K562 (cell line): ENCODE measurements around the gene HMX1. TPM values are rescaled to one million over a fixed set of nuclear protein-coding genes. Genes with fewer than 3 reads are reported as not detected.

Experiments
- ATAC-seq: fragments of 200-7000 bp; cut with Tn5 transposase; 3 replicates; pipeline ENCODE4 v1.9.1; 2020; ENCODE audit warnings: moderate library complexity
- BruUV-seq: library from RNA; stranded (reverse); fragments of 400-500 nt; replicated peaks from 2 replicates; lab custom pipeline; 2021; lab: Mats Ljungman, UMichigan
- CTCF ChIA-PET: fragments of 300-600 bp; formaldehyde crosslinking; extraction: SDS; loops from one replicate; lab custom pipeline; 2021; ENCODE audit warnings: low intra/inter-chr PET ratio; lab: Yijun Ruan, JAX
- POLR2A ChIA-PET: fragments of 300-600, 350-650 bp; sonication (Branson Sonifier 250); formaldehyde crosslinking; extraction: SDS; loops from one replicate; lab custom pipeline; 2021; ENCODE audit warnings: antibody characterized with exemption, inconsistent platforms; lab: Yijun Ruan, JAX
- DNase-seq, 4 experiments: peaks; one replicate each; pipeline versions ENCODE4 v3.0.0 to v3.0.0-alpha.2; 2011 to 2018; ENCODE audit warnings: low spot score in 3 of 4, mixed read lengths in 3 of 4; ENCODE audit errors: extremely low read depth in 1 of 4
- FAIRE-seq: peaks from 2 replicates; lab custom pipeline; 2011; peaks lifted over from hg19 to GRCh38; lab: Jason Lieb, UNC
- H2AFZ ChIP-seq: 2 replicates; pipeline ENCODE4 v1.6.0; 2011; ENCODE audit warnings: low read depth, low read length, control low read depth, inconsistent platforms
- H3K27ac ChIP-seq: fragments of 200-600 bp; 3 replicates; pipeline ENCODE4 v1.8.0; 2011; ENCODE audit warnings: low read depth, mild to moderate bottlenecking, control low read depth, inconsistent platforms, low read length, moderate library complexity, mixed read lengths; ENCODE audit errors: extremely low read depth
- H3K27me3 ChIP-seq, 2 experiments: fragments of 300-600 bp in 1 of 2; 2 replicates in 1 of 2; 3 replicates in 1 of 2; pipeline versions ENCODE4 v1.6.0 to v1.8.0; 2011; ENCODE audit warnings: inconsistent platforms in 2 of 2, low read length in 2 of 2, mild to moderate bottlenecking in 1 of 2, mixed read lengths in 1 of 2, moderate library complexity in 1 of 2; ENCODE audit not compliant: control insufficient read depth in 2 of 2, insufficient read depth in 2 of 2
- H3K36me3 ChIP-seq: fragments of 300-600 bp; 3 replicates; pipeline ENCODE4 v1.8.0; 2011; ENCODE audit warnings: mild to moderate bottlenecking, low read length, inconsistent platforms; ENCODE audit not compliant: control insufficient read depth, insufficient read depth
- H3K4me1 ChIP-seq, 2 experiments: fragments of 200-600 bp in 1 of 2; replicated peaks in 1 of 2; 2 replicates in 1 of 2; 3 replicates in 1 of 2; pipeline versions ENCODE4 v1.5.1 to v1.8.0; 2011; ENCODE audit warnings: inconsistent platforms in 2 of 2, low read length in 2 of 2, mild to moderate bottlenecking in 1 of 2, mixed read lengths in 1 of 2, moderate library complexity in 1 of 2; ENCODE audit not compliant: control insufficient read depth in 2 of 2, insufficient read depth in 2 of 2
- H3K4me2 ChIP-seq: 2 replicates; pipeline ENCODE4 v1.6.1; 2011; ENCODE audit warnings: low read length, control low read depth, inconsistent platforms, mixed read lengths; ENCODE audit not compliant: insufficient read depth
- H3K4me3 ChIP-seq: fragments of 200-600 bp; sonication (generic), shearing (Covaris generic); 2 replicates; pipeline ENCODE4 v1.5.1; 2016; ENCODE audit warnings: control low read depth, inconsistent platforms
- H3K79me2 ChIP-seq: fragments of 200-600 bp; 3 replicates; pipeline ENCODE4 v1.8.0; 2011; ENCODE audit warnings: low read length, inconsistent platforms; ENCODE audit not compliant: control insufficient read depth, insufficient read depth
- H3K9ac ChIP-seq, 2 experiments: 2 replicates each; pipeline versions ENCODE4 v1.6.0 to v1.6.1; 2011; ENCODE audit warnings: low read depth in 2 of 2, low read length in 2 of 2, control low read depth in 1 of 2, inconsistent platforms in 1 of 2, mild to moderate bottlenecking in 1 of 2, mixed read lengths in 1 of 2; ENCODE audit not compliant: insufficient read depth in 1 of 2
- H3K9me1 ChIP-seq: one replicate; pipeline ENCODE4 v1.6.0; 2011; ENCODE audit warnings: inconsistent platforms, mild to moderate bottlenecking, low read length, moderate library complexity; ENCODE audit not compliant: control insufficient read depth, insufficient read depth
- H3K9me3 ChIP-seq: replicated peaks from 2 replicates; pipeline ENCODE4 v1.5.1; 2011; ENCODE audit warnings: low read depth, low read length, inconsistent platforms; ENCODE audit not compliant: control insufficient read depth, insufficient read depth
- H4K20me1 ChIP-seq: replicated peaks from 2 replicates; pipeline ENCODE4 v1.6.1; 2011; ENCODE audit warnings: low read length, inconsistent platforms, mixed read lengths; ENCODE audit not compliant: control insufficient read depth, insufficient read depth
- PATZ1 ChIP-seq: fragments of 250-450 bp; sonication (Bioruptor Pico); IDR thresholded peaks from 2 replicates; pipeline ENCODE4 v1.5.0; 2020; ENCODE audit warnings: mild to moderate bottlenecking, borderline replicate concordance
- ZNF239 ChIP-seq: fragments of 250-450 bp; sonication (Bioruptor Pico); IDR thresholded peaks from 2 replicates; pipeline ENCODE4 v1.4.0; 2020; ENCODE audit warnings: mild to moderate bottlenecking
- ZNF561 ChIP-seq: fragments of 450-650 bp; formaldehyde crosslinking; conservative IDR thresholded peaks from 2 replicates; pipeline ENCODE4 v1.4.0; 2020; ENCODE audit warnings: mild to moderate bottlenecking, moderate library complexity
- WGBS: fragments of 100-300 bp; shearing (Covaris generic); methylation state at CpG from one replicate; pipeline ENCODE4 v1.1.6; 2016; ENCODE audit warnings: low coverage, mixed read lengths; ENCODE audit not compliant: insufficient coverage; ENCODE audit errors: missing lambda C conversion rate; 5-methylcytosine and 5-hydroxymethylcytosine counted together
- in situ Hi-C: fragments of 300-500 bp; cut with MboI; formaldehyde crosslinking; loops from 4 replicates; pipeline ENCODE4 v1.15.0; 2018; ENCODE audit warnings: inconsistent platforms, mixed read lengths
- intact Hi-C: fragments of 100-400 bp; cut with micrococcal nuclease; formaldehyde crosslinking; loops from 2 replicates; pipeline ENCODE4 v1.14.2; 2022
- polyA plus RNA-seq, 8 experiments: library from polyadenylated mRNA; depleted of rRNA in 4 of 8; stranded (reverse) in 5 of 8; unstranded in 3 of 8; fragments of >200 nt; fragmentation: Nextera tagmentation in 2 of 8; fragmentation: Illumina TruSeq in 1 of 8; extraction: Ambion mirVana in 2 of 8; extraction: Trizol in 1 of 8; gene quantifications; 2 replicates each; pipeline versions ENCODE4 v1.2.1 to v1.2.3, GENCODE V29; 2011 to 2014; ENCODE audit warnings: inconsistent platforms in 1 of 8, missing spikeins in 1 of 8
- total RNA-seq, 7 experiments: library from RNA; depleted of rRNA in 6 of 7; stranded (reverse); fragments of >200 nt in 6 of 7; fragmentation: Illumina TruSeq in 2 of 7; extraction: Trizol in 2 of 7; gene quantifications; 2 replicates each; pipeline versions ENCODE4 v1.2.1 to v1.2.3, GENCODE V29; 2011 to 2021; ENCODE audit warnings: low replicate concordance in 1 of 7

The HMX1 gene
- total and polyA plus RNA-seq, 9 of the 15 experiments (the other 6 are each of a cell fraction or from before 2014, with no cell fraction given): not detected

GRCh38 chr4:8861576-8862295 lies 9.9 kb downstream of the HMX1 start:
- in situ Hi-C loops (no loop called here), intact Hi-C loops (no loop called here)
- Histone ChIP-seq H3K4me2 (no peak overlapping the region), H3K79me2 (no peaks in the 10 kb centered on the region), H4K20me1 (0 out of 2 replicates have a peak, but pooled peaks cover 5% of the 10 kb centered on the region), H3K4me1 (peaks cover 0 to 13% of the 10 kb centered on the region in 2 experiments; a peak in 1 of 5 replicates), H2AFZ (no peak overlapping the region), H3K27ac (no peak overlapping the region), H3K4me3 (no peak overlapping the region), H3K9ac (no peak overlapping the region), H3K27me3 (peaks cover 6 to 58% of the 10 kb centered on the region in 2 experiments; a peak in 4 of 5 replicates), H3K36me3 (no peaks in the 10 kb centered on the region), H3K9me1 (no peaks in the 10 kb centered on the region), H3K9me3 (no peaks in the 10 kb centered on the region)
- FAIRE-seq: no peak
- POLR2A ChIA-PET: no interaction called here
- no TSS peak for BruUV-seq
- CTCF ChIA-PET: no interaction called here
- no peak for DNase-seq
- no peak for ATAC-seq
- TF ChIP-seq ZNF561 (CRISPR knock-in tag) (no peak), PATZ1 (CRISPR knock-in tag) (no peak), ZNF239 (CRISPR knock-in tag) (no peak)
- 26% methylated on average over 37 of the region's 64 CpGs for WGBS
